SU-DHL-6 (cell line): ENCODE results near the gene MGMT.

Experiments used
- H2AFZ ChIP-seq: fragments of 200-600 bp; sonication (generic); 2 replicates; pipeline ENCODE4 v1.6.1; 2014; ENCODE audit warnings: low read depth, mild to moderate bottlenecking, moderate library complexity, mixed read lengths, antibody characterized with exemption, low read length; ENCODE audit not compliant: severe bottlenecking
- H3F3A ChIP-seq: fragments of 200-600 bp; shearing (Covaris generic); 2 replicates; pipeline ENCODE4 v1.6.0; 2016; ENCODE audit warnings: antibody characterized with exemption, mild to moderate bottlenecking; ENCODE audit not compliant: insufficient read depth
- H3K27ac ChIP-seq: fragments of 200-600 bp; sonication (generic); 2 replicates; pipeline ENCODE4 v1.5.1; 2016; ENCODE audit warnings: low read depth, mild to moderate bottlenecking, low read length, moderate library complexity, mixed read lengths
- H3K27me3 ChIP-seq: fragments of 200-600 bp; sonication (generic), shearing (Covaris generic); 2 replicates; pipeline ENCODE4 v1.6.0; 2014; ENCODE audit warnings: mild to moderate bottlenecking, low read length
- H3K36me3 ChIP-seq: fragments of 200-600 bp; sonication (generic); 2 replicates; pipeline ENCODE4 v1.6.1; 2014; ENCODE audit warnings: mild to moderate bottlenecking, low read length, mixed read lengths
- H3K4me2 ChIP-seq: fragments of 300-600, 200-600 bp; shearing (Covaris generic), sonication (generic); 2 replicates; pipeline ENCODE4 v1.6.0; 2014; ENCODE audit warnings: low read length, low read depth, mild to moderate bottlenecking; ENCODE audit not compliant: poor library complexity, severe bottlenecking
- H3K4me3 ChIP-seq: fragments of 200-600 bp; sonication (generic); 2 replicates; pipeline ENCODE4 v1.5.1; 2014; ENCODE audit warnings: antibody characterized with exemption, low read length, mild to moderate bottlenecking, mixed read lengths; ENCODE audit not compliant: insufficient read depth, poor library complexity, severe bottlenecking
- H3K79me2 ChIP-seq: fragments of 200-600 bp; sonication (generic); 2 replicates; pipeline ENCODE4 v1.6.1; 2014; ENCODE audit warnings: mild to moderate bottlenecking, low read length, moderate library complexity; ENCODE audit not compliant: insufficient read depth
- H3K9ac ChIP-seq: fragments of 200-600 bp; sonication (generic); 2 replicates; pipeline ENCODE4 v1.7.0; 2014; ENCODE audit warnings: mild to moderate bottlenecking, low read length
- H3K9me2 ChIP-seq: fragments of 200-600 bp; sonication (generic); replicated peaks from 2 replicates; pipeline ENCODE4 v1.6.1; 2014; ENCODE audit warnings: low read length; ENCODE audit not compliant: insufficient read depth
- H3K9me3 ChIP-seq: fragments of 200-600 bp; sonication (generic); 2 replicates; pipeline ENCODE4 v1.6.1; 2014; ENCODE audit warnings: low read length, mixed read lengths; ENCODE audit not compliant: insufficient read depth
- H4K20me1 ChIP-seq: fragments of 200-600 bp; sonication (generic); 2 replicates; pipeline ENCODE4 v1.6.1; 2014; ENCODE audit warnings: low read depth, mild to moderate bottlenecking, antibody characterized with exemption, low read length, moderate library complexity, mixed read lengths
- CTCF ChIP-seq: fragments of 200-600 bp; sonication (generic); IDR thresholded peaks from one replicate; pipeline ENCODE4 v1.5.1; 2017; ENCODE audit warnings: antibody characterized with exemption, mild to moderate bottlenecking, low read length, moderate library complexity; ENCODE audit not compliant: insufficient read depth, poor library complexity, severe bottlenecking
- EZH2phosphoT487 ChIP-seq: fragments of 200-600 bp; sonication (generic), shearing (Covaris generic); conservative IDR thresholded peaks from 2 replicates; pipeline ENCODE4 v1.6.1; 2018; ENCODE audit warnings: mild to moderate bottlenecking, antibody characterized with exemption, low read length, moderate library complexity, mixed read lengths

The MGMT gene

GRCh38 chr10:129719889-129720590 is 253.0 kb downstream of the MGMT start:
- no peaks in the 10 kb centered on the region for H3F3A ChIP-seq
- H4K20me1 ChIP-seq: no peaks in the 10 kb centered on the region
- no peak overlapping the region for H3K27ac ChIP-seq
- TF ChIP-seq EZH2phosphoT487: no peak
- TF ChIP-seq CTCF: no peak
- no peaks in the 10 kb centered on the region for H3K9me3 ChIP-seq
- H3K9me2 ChIP-seq: no peaks in the 10 kb centered on the region
- H3K4me3 ChIP-seq: no peak overlapping the region
- H2AFZ ChIP-seq: no peak overlapping the region
- no peaks in the 10 kb centered on the region for H3K79me2 ChIP-seq
- H3K4me2 ChIP-seq: no peak overlapping the region
- H3K9ac ChIP-seq: no peak overlapping the region
- no peaks in the 10 kb centered on the region for H3K27me3 ChIP-seq
- no peaks in the 10 kb centered on the region for H3K36me3 ChIP-seq

- TF ChIP-seq EZH2phosphoT487 (no peak), CTCF (no peak)
- no peaks in the 10 kb centered on the region for H3F3A ChIP-seq
- H3K36me3 ChIP-seq: no peaks in the 10 kb centered on the region
- no peak overlapping the region for H3K27ac ChIP-seq
- H3K4me3 ChIP-seq: no peak overlapping the region
- no peaks in the 10 kb centered on the region for H3K79me2 ChIP-seq
- no peaks in the 10 kb centered on the region for H3K27me3 ChIP-seq
- no peak overlapping the region for H3K4me2 ChIP-seq
- no peaks in the 10 kb centered on the region for H3K9me3 ChIP-seq
- H3K9me2 ChIP-seq: no peaks in the 10 kb centered on the region
- H3K9ac ChIP-seq: no peak overlapping the region
- no peak overlapping the region for H2AFZ ChIP-seq
- H4K20me1 ChIP-seq: no peaks in the 10 kb centered on the region
Measured at GRCh38 chr10:129725011-129725410, 258.0 kb downstream of the MGMT start.

- H3K4me3 ChIP-seq: no peak overlapping the region
- H3K9ac ChIP-seq: no peak overlapping the region
- H3F3A ChIP-seq: no peaks in the 10 kb centered on the region
- no peaks in the 10 kb centered on the region for H3K79me2 ChIP-seq
- no peak overlapping the region for H3K27ac ChIP-seq
- no peaks in the 10 kb centered on the region for H3K9me3 ChIP-seq
- H2AFZ ChIP-seq: no peak overlapping the region
- TF ChIP-seq EZH2phosphoT487: no peak
- no peak for TF ChIP-seq CTCF
- H3K9me2 ChIP-seq: no peaks in the 10 kb centered on the region
- H3K4me2 ChIP-seq: no peak overlapping the region
- H3K36me3 ChIP-seq: no peaks in the 10 kb centered on the region
- H4K20me1 ChIP-seq: no peaks in the 10 kb centered on the region
- no peaks in the 10 kb centered on the region for H3K27me3 ChIP-seq
Measured at GRCh38 chr10:129725482-129725881, 258.4 kb downstream of the MGMT start.
